HG03066 (cell line): ENCODE measurements around the gene FAM181A.

Experiments used
- ATAC-seq: cut with Tn5 transposase; IDR thresholded peaks from one replicate; pipeline ENCODE4 v1.9.1; 2021; ENCODE audit warnings: low read depth; ENCODE audit not compliant: unreplicated experiment

Gene FAM181A

DNA sequence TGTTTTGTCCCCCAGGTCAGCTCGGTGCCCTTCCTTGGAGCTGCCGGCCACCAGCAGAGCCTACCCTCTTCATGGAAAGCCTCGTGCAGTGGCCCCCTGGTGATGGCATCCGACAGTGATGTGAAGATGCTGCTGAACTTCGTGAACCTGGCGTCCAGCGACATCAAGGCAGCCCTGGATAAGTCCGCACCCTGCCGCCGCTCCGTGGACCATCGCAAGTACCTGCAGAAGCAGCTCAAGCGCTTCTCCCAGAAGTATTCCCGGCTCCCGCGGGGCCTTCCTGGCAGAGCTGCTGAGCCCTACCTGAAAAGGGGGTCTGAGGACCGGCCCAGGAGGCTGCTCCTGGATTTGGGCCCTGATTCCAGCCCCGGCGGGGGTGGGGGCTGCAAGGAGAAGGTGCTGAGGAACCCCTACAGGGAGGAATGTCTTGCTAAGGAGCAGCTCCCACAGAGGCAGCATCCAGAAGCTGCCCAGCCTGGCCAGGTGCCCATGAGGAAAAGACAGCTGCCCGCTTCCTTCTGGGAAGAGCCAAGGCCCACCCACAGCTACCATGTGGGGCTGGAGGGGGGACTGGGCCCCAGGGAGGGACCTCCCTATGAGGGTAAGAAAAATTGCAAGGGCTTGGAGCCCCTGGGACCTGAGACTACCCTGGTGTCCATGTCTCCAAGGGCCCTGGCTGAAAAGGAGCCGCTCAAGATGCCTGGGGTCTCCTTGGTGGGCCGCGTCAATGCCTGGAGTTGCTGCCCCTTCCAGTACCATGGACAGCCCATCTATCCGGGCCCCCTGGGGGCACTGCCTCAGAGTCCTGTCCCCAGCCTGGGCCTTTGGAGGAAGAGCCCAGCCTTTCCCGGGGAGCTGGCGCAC, 1.3 kb downstream of the FAM181A start:
- no peak for ATAC-seq

DNA sequence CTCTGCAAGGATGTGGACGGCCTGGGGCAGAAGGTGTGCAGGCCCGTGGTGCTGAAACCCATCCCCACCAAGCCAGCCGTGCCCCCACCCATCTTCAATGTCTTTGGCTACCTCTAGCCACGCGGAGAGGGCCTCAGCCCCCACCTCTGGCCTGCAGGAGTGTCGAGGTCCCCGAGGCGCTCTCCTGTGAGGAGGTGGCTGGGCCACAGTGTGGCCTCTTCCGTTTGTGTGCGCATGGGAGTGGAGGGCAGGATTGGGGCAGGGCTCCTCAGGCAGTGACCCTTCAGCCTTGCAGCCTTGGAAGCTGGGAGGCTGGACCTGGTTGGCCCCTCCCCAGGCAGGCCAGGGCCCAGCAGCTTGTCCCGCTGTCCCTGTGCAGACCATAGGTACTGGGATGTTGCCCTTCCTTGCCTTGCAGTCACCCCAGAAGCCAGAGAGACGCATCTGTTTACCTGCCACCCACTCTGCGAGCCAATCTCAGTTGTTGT, 1.9 kb downstream of the FAM181A start:
- ATAC-seq, result no peak

DNA sequence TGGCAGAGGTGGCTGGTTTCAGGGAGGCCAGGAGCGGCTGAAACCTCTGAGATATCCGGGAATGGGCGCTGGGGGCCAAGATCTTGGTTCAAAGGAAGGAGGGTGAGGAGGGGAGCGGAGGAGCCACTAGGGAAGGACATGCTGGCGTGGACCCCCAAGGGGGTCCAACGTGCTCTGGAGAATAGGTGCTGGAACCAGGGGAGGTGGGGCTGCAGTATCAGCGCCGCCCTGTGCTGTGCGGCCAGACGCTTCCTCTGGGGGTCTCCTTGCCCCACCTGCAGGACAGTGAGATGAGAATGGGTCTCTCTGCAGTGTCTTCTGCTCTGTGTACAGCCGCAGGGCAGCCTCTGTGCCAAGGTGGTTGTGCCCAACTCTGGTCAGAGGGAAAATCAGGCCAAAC, 2.5 kb downstream of the FAM181A start:
- no peak for ATAC-seq

DNA sequence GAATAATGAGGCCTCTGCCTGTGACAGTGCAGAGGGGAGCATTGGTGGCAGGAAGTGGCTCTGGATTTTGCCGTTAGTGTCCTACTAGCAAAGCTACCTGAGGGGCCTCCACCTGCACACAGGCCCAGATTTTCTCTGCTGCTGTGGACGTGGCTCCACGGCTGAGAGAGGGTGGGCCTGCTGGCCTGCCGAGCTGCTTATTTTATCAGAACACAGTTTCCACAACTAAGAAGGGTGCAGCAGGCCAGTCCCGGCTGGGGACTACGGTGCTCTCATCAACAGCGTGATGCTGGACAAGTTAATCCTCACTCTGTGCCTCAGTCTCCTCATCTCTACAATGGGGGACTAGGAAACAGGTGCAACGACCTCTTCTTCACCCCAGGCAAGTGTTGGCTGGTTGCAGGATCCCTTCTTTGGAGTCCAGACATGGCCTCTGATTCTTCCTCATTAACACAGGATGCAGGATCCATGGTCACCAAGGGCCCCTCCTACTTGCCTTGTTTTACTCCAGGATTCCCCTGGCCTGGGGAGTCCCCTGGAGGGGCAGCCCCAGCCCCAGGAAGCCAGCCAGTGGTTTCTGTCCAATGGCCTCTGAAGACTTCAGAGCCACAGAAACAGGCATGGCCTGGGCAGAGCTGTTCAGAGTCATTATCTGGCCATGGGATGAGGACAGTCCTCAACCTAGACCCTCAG, 3.3 kb downstream of the FAM181A start:
- ATAC-seq, result no peak

GRCh38 chr14:93930989-93931307, 3.8 kb downstream of the FAM181A start:
- ATAC-seq, result no peak

DNA sequence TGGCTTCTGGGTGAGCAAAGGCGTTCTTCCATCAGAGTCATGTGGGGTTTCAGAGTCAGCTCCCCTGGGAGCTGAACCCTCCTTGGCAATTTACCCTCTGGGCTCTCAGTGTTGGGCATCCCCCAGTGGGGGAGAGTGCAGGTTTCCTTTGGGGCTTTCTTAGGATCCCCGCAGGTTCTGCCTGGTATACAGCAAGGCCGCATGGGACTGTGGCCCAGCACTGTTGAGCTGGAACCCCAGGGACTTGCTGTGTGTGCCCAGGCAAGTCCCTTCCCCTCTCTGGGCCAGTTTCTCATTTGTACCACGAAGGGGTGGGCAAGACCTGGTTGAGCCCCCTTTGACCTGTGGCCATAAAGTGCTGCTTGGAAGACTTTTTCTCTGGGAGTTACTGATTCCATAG, 5.5 kb downstream of the FAM181A start:
- ATAC-seq, result no peak

GRCh38 chr14:93935213-93935612, 8.1 kb downstream of the FAM181A start:
- no peak for ATAC-seq

DNA sequence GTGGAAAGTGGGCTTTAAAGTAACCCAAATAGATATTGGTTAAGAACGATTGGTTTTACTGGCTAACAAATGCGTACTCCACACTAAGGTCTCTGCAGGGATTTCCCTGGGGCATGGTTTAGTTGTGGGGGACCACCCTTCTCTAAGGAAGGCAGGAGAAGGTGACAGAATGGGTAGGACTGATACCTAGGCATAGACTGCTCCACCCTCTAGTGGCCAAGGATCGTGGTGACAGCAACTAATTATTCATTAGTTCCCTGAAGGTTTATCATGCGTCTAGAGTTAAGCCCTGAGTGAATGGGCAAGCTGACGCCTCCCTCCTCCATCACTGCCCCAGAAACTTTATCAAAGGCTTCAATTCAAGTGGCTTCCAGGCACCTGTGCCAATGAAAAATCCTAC, 9.1 kb downstream of the FAM181A start:
- no peak for ATAC-seq

DNA sequence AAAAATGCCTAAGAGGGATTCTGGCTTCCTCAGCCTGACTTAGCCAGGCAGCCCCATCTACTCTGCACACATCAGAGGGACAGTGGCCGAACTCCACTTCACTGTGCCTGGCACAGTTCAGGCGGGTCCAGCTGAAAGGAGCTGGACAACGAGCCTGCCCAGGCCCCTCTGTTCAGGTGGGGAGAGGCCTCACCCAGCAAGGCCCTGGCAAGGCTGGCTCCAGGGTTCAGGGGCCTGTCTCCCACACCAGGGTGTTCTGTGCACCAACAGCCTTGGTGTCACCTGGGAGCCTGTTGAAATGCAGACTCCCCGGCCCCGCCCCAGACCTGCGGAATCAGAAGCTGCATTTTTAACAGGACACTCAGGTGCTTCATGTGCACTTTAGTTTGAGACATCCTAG, 9.8 kb downstream of the FAM181A start:
- no peak for ATAC-seq

DNA sequence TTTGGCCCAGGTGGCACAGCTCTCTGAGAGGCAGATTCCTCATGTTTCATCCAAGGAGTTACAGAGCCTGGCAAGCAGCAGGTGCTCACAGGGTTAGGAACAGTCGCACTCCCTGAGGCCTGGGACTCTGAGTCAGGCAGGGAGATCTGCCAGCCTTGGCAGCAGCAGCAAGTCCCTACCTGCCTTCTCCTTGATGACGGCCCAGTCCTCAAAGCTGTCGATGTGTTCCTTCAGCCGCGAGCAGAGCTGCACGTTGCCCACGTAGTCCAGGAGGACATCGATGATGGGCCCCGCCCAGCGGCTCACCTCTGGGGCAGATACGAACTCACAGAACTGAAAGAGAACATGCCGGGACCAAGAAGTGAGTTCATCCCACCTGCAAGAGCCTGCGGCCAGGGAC, 10.4 kb downstream of the FAM181A start:
- no peak for ATAC-seq

DNA sequence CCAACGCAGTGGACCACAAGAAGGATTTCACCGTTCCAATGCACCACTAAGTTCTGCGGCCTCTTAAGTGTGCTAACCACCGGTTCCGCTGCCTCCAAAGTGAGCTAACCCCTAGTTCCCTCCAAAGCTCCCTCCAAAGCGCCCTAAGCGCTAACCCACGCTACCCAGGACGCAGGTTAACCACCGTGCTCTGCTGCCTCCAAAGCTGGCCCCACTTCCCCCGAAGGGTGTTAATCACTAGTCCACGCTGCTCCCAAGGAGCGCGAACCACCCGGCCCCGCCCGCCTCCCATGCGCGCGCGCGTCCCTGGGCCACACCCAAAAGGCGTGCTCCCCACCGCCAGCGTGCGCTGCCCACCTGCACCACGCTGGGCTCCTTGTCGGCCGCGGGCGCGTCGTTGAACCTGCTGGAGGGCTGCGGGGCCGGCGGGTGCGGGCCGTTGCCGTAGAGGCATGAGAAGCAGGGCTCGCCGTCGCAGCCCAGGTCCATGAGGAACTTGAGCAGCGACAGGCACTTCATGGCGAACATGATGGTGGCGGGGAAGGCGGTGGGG, 11.7 kb downstream of the FAM181A start:
- ATAC-seq, result no peak

DNA sequence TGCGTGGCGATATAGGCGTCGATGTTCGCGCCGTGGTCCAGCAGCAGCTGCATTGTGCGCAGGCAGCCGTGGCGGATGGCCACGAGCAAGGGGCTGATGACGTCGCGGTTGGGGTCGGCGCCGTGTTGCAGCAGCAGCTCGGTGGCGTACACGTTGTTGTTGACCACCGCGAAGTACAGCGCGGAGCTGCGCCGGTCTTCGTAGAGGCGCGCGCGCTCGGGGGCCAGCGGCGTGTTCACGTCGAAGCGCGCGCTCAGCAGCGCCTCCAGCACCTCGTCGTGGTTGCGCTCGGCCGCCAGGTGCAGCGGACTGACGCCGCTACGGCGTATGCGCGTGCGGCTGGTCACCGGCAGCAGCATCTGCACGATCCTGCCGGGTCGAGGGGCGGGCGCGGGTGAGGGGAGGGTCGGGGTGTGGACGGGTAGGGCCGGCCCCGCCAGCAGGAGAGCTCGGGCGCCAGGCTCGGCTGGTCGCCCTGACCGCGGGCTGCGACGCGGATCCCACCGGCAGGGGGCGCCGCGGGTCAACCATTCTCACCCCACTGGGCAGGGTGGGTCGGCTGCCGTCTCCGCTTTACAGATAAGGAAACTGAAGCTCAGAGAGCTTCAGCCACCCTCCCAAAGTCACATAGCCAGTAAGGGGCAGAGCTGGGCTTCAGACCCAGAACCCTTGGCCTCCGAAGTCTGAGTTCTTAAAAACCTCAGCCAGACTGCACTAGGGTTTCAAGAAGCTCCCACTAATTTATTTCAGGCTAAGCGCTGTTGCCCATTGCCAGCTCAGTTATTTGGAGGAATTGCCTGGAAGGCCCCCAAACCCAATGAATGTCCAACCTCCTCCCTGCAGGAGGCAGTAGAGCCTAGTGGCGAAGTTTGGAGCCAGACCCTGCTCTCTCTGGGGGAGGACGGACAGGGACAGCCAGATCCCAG, 12.4 kb downstream of the FAM181A start:
- peak; percentile 90 for ATAC-seq

GRCh38 chr14:93940437-93940836, 13.3 kb downstream of the FAM181A start:
- ATAC-seq, result no peak

GRCh38 chr14:93941293-93941910, 14.3 kb downstream of the FAM181A start:
- no peak for ATAC-seq

DNA sequence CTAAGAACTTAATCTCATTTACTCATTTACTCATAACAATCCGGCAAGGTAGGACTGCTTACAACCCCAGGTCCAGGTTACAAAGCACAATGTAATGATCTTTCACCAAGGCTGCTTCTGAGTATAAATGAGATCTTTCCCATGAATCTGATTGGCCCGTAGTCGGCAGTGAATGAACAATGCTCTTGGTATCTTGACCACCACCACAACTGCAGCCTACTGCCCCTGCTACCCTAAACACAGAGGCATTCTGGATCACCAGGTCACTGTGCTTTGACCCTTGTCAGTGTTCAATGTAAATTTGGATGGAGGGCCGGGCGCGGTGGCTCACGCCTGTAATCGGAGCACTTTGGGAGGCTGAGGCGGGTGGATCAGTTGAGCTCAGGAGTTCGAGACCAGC, 15.9 kb downstream of the FAM181A start:
- ATAC-seq, result no peak

- no peak for ATAC-seq
Measured at GRCh38 chr14:93943930-93944329, 16.8 kb downstream of the FAM181A start.

- ATAC-seq, result no peak
Measured at GRCh38 chr14:93944348-93945069, 17.4 kb downstream of the FAM181A start.

DNA sequence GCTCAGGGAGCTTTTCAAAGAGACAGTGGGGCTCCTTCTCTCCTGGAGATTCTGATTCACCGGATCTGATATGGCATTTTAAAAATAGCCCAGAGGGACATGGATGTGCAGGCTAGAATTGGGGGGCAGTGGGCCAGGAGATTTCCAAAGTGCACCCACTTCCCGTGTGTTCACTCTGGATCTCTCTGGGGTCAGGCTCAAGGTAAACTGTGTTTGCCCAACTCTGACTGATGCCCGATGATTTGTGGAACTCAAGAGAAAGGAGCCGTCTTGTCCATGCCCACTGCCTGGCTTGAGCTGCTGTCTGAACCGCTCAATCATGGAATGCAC, 17.9 kb downstream of the FAM181A start:
- ATAC-seq, result no peak

DNA sequence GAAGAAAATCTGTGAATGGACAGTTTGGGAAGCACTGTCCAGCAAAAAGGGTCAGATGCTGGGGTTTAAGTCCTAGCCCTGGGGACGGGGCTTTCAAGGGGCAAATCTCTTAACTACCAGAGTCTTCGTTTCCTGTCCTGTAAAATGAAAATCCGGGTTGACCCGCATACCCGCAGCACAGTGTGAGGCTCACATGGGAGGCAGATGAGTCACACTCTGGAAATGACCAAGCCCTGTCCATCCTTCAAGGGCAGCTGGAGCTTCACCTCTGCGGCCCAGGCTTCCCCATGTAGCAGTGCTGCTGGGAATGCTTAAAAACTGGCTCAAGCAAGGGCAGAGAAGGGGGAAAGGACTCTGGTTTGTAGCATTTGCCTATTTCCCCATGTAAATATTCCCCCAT, 19.0 kb downstream of the FAM181A start:
- ATAC-seq, result no peak
